Brain microvascular endothelial cell (primary cell): Measurements from ENCODE around the gene DPT.

Experiments used
- DNase-seq: peaks from one replicate; pipeline ENCODE4 v3.0.0-alpha.2; 2020
- H3K27ac ChIP-seq: fragments of 250-450 bp; sonication (Bioruptor Pico); 2 replicates; pipeline ENCODE4 v1.5.1; 2020; ENCODE audit warnings: mild to moderate bottlenecking, moderate library complexity
- H3K27me3 ChIP-seq: fragments of 250-450 bp; sonication (Bioruptor Pico); replicated peaks from 2 replicates; pipeline ENCODE4 v1.5.1; 2020; ENCODE audit warnings: mild to moderate bottlenecking
- H3K36me3 ChIP-seq: fragments of 250-450 bp; sonication (Bioruptor Pico); replicated peaks from 2 replicates; pipeline ENCODE4 v1.5.1; 2020; ENCODE audit warnings: mild to moderate bottlenecking
- H3K4me3 ChIP-seq: 2 replicates; pipeline ENCODE4 v1.5.1; 2011; ENCODE audit warnings: low read depth, mild to moderate bottlenecking, control low read depth, low read length, moderate library complexity
- CTCF ChIP-seq: IDR thresholded peaks from 2 replicates; pipeline ENCODE4 v1.5.1; 2011; ENCODE audit warnings: low read depth, mild to moderate bottlenecking, moderate library complexity, low read length, control low read depth, inconsistent platforms; ENCODE audit errors: missing control alignments
- in situ Hi-C: cut with HindIII; loops from 2 replicates; pipeline ENCODE4 v1.10.0; 2017; ENCODE audit warnings: low sequenced_read_pairs, low pct_ligation_motif_present

Gene DPT

DNA sequence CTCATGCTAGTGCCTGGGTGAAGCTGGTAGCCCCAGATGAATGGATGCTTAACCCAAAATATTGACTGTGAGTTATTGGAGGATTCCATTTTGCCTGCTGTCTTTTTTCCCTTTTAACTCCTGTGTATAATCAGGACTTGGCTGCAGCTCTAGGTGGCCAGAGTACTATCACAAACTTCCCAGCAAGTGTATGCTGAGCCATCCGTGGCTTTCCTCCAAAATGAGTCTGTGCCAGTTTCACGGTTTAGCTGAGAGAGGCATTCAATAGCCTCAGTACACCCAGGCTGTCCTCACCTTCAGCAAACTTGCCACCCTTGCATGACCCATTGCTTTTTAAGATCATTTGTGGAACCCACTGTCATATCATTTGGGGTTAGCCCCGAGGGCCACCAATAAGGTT lies 5.3 kb upstream of the DPT start:
- no peak for DNase-seq
- in situ Hi-C loops: no loop called here
- Histone ChIP-seq H3K36me3 (no peaks in the 10 kb centered on the region), H3K27me3 (no peaks in the 10 kb centered on the region), H3K27ac (no peak overlapping the region), H3K4me3 (no peak overlapping the region)
- no peak for TF ChIP-seq CTCF

DNA sequence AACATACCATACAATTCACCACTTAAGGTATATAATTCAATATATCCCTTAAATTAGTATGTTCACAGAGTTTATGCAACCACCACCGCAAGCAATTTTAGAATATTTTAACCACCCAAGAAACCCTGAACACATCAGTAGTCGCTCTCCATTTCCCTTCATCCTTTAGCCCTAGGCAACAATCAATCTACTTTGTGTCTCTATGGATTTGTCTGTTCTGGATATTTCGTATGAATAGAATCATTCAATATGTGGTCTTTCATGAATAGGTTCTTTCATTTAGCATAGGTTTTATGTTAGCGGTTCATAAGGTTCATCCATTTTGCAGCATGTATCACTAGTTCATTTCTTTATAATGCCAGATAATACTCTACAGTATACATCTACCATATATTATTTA lies 4.2 kb upstream of the DPT start:
- Histone ChIP-seq H3K27me3 (no peaks in the 10 kb centered on the region), H3K36me3 (no peaks in the 10 kb centered on the region), H3K4me3 (no peak overlapping the region), H3K27ac (no peak overlapping the region)
- DNase-seq: no peak
- in situ Hi-C loops: no loop called here
- no peak for TF ChIP-seq CTCF

- TF ChIP-seq CTCF: no peak
- DNase-seq: no peak
- Histone ChIP-seq H3K4me3 (no peak overlapping the region), H3K27ac (no peak overlapping the region), H3K36me3 (no peaks in the 10 kb centered on the region), H3K27me3 (no peaks in the 10 kb centered on the region)
- in situ Hi-C loops: no loop called here
These were observed 3.7 kb upstream of the DPT start for GRCh38 chr1:168732736-168733135.

- Histone ChIP-seq H3K36me3 (no peaks in the 10 kb centered on the region), H3K4me3 (no peak overlapping the region), H3K27ac (no peak overlapping the region), H3K27me3 (no peaks in the 10 kb centered on the region)
- in situ Hi-C loops: no loop called here
- no peak for DNase-seq
- no peak for TF ChIP-seq CTCF
These were observed 2.4 kb upstream of the DPT start for GRCh38 chr1:168731244-168731953.

GRCh38 chr1:168729405-168729802 lies 398 bp upstream of the DPT start:
- Histone ChIP-seq H3K27me3 (no peaks in the 10 kb centered on the region), H3K27ac (no peak overlapping the region), H3K36me3 (no peaks in the 10 kb centered on the region), H3K4me3 (no peak overlapping the region)
- in situ Hi-C loops: no loop called here
- TF ChIP-seq CTCF: no peak
- DNase-seq: no peak

- in situ Hi-C loops: no loop called here
- TF ChIP-seq CTCF: no peak
- H3K27me3 ChIP-seq: no peaks in the 10 kb centered on the region
- no peak overlapping the region for H3K4me3 ChIP-seq
- H3K27ac ChIP-seq: no peak overlapping the region
- no peaks in the 10 kb centered on the region for H3K36me3 ChIP-seq
- no peak for DNase-seq
These were observed 2.3 kb downstream of the DPT start for GRCh38 chr1:168726719-168727118.
